GM21390 (cell line): ENCODE data around the gene SLC10A3.

ENCODE experiments used
- ATAC-seq: cut with Tn5 transposase; IDR thresholded peaks from one replicate; pipeline ENCODE4 v1.9.1; 2021; ENCODE audit not compliant: unreplicated experiment

SLC10A3 gene

GRCh38 chrX:154441984-154442707, 48.3 kb downstream of the SLC10A3 start:
- ATAC-seq: no peak

DNA sequence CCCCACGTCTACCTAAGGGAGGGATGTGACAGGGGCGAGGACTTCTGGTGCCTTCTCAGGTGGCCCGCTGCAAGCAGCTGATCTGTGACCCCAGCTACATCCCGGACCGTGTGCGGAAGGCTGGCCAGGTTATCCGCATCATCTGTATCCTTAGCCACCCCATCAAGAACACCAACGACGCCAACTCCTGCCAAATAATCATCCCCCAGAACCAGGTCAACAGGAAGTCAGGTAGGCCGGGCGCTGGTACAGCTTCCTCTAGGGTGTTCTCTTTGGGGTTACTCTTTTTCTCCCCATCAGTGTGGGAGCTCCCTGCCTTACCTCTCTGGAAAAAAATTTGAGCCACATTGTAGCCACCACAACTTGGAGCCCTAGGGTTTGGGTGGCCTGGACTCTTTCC, 48.9 kb downstream of the SLC10A3 start:
- ATAC-seq: no peak

DNA sequence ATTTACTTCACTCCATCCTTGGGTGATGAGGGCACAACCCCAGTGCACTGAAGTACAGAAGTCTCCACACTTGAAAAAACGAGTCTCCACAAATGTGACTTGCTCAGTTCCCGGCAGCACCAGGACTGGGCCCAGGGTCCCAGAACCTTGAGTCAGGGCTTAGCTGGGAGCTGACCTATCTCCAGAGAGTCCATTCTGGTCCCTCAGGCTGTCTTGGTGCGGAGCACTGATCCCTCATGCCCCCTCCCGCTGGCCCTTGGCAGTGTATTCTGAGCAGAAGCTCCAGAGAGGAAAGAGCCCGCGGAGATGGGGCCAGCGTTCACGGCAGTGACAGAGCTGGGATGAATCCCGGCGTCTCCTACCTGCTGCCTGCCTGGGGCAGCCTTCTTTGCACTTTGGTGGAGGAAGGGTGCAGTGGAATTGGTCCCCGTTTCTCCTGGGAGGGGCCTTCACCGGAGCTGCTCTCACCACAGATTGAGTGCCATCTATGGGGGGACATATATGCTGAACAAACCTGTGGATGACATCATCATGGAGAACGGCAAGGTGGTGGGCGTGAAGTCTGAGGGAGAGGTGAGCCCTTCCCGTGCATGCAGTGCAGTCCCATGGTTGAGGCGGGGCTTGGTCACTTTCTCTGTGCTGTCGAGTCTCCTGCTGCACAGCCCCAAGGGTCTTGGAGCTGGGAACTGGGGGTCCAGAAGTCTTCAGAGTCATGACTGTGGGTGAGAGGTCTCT, 49.6 kb downstream of the SLC10A3 start:
- ATAC-seq: no peak

GRCh38 chrX:154439841-154440240, 50.6 kb downstream of the SLC10A3 start:
- no peak for ATAC-seq

DNA sequence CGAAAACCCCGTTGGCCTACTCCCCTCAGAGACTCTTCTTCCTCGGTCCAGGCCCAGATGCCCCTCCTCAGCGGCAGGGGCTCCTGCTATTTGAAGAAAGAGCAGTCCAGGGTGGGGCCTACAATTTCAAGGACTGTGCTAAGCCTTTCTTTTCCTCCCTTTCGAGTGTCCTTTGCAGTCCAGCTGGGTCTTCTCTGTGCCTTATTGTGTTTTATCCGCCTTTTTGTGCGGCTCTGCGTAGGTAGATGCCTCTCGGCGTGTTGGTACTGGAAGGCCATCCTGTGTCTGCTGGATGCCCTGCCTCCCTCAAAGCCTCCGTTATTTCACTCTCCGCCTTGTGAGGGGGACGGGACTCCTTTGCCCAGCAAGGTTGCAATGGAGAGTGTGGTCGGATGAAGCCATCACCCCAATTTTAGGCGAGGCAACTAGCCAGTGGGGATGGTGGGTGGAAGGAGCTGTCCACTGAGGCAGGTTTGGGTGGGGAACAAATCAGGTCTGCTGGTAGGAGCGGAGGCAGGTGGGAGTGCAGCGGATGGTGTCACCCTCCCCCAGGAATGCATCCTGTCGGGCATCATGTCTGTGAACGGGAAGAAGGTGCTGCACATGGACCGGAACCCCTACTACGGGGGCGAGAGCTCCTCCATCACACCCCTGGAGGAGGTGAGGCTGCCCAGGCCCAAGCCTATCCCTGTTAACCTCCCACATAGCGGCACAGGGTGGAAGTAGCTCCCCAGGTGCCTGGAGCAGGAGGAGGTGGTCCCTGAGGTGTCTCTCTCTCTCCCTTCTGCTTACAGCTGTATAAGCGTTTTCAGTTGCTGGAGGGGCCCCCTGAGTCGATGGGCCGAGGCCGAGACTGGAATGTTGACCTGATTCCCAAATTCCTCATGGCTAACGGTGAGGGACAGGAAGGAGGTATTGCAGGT, 52.2 kb downstream of the SLC10A3 start:
- no peak for ATAC-seq
